HG02623 (cell line): ENCODE data around the gene FOXL2.

Experiments used
- ATAC-seq: cut with Tn5 transposase; IDR thresholded peaks from one replicate; pipeline ENCODE4 v1.9.1; 2021; ENCODE audit warnings: moderate library complexity; ENCODE audit not compliant: unreplicated experiment

The FOXL2 gene

GRCh38 chr3:138946663-138947494 is at the start of gene FOXL2, which contains the start of gene FOXL2NB:
FOXL2 (minus strand) TSS chr3:138947137; CDS start chr3:138946722, 415 bp downstream.
FOXL2NB (plus strand) TSS chr3:138947217; CDS start chr3:138947365, 148 bp downstream.
- no peak for ATAC-seq

- no peak for ATAC-seq
Measured at GRCh38 chr3:138995706-138996105, 48.8 kb upstream of the FOXL2 start.

- ATAC-seq, result no peak
Measured at GRCh38 chr3:138987181-138987580, 40.2 kb upstream of the FOXL2 start.

- ATAC-seq, result no peak
Measured at GRCh38 chr3:138985932-138986331, 39.0 kb upstream of the FOXL2 start.

GRCh38 chr3:138984816-138985215 is 37.9 kb upstream of the FOXL2 start:
- no peak for ATAC-seq

GRCh38 chr3:138976047-138976446 is 29.1 kb upstream of the FOXL2 start:
- ATAC-seq, result no peak

GRCh38 chr3:138975351-138975750 is 28.4 kb upstream of the FOXL2 start:
- no peak for ATAC-seq

- ATAC-seq, result no peak
Measured at GRCh38 chr3:138974462-138974861, 27.5 kb upstream of the FOXL2 start.

- ATAC-seq, result no peak
Measured at GRCh38 chr3:138972941-138973340, 26.0 kb upstream of the FOXL2 start.

GRCh38 chr3:138971766-138972320 is 24.9 kb upstream of the FOXL2 start:
- no peak for ATAC-seq

- ATAC-seq, result no peak
Measured at GRCh38 chr3:138964923-138965322, 18.0 kb upstream of the FOXL2 start.

- no peak for ATAC-seq
Measured at GRCh38 chr3:138964264-138964663, 17.3 kb upstream of the FOXL2 start.

GRCh38 chr3:138962854-138963560 is 16.1 kb upstream of the FOXL2 start:
- ATAC-seq, result no peak

GRCh38 chr3:138960417-138960852 is 13.5 kb upstream of the FOXL2 start:
- no peak for ATAC-seq

GRCh38 chr3:138950701-138951100 is 3.8 kb upstream of the FOXL2 start:
- ATAC-seq, result no peak

- ATAC-seq, result no peak
Measured at GRCh38 chr3:138950006-138950644, 3.2 kb upstream of the FOXL2 start.

- no peak for ATAC-seq
Measured at GRCh38 chr3:138949445-138950005, 2.6 kb upstream of the FOXL2 start.

- no peak for ATAC-seq
Measured at GRCh38 chr3:138949002-138949418, 2.1 kb upstream of the FOXL2 start.

GRCh38 chr3:138948371-138949001 is 1.5 kb upstream of the FOXL2 start:
- ATAC-seq, result no peak

- no peak for ATAC-seq
Measured at GRCh38 chr3:138947495-138948121, 671 bp upstream of the FOXL2 start.
